ENCODE data around the gene PPIE.
"Not testable (repeated sequence)": the region's sequence is repeated elsewhere in the genome, so short reads cannot be mapped to it uniquely, and the experiment has no call there.

PPIE gene

GRCh38 chr1:39760074-39761008 lies 21.7 kb downstream of the PPIE start:
- no peak for DNase-seq

DNA sequence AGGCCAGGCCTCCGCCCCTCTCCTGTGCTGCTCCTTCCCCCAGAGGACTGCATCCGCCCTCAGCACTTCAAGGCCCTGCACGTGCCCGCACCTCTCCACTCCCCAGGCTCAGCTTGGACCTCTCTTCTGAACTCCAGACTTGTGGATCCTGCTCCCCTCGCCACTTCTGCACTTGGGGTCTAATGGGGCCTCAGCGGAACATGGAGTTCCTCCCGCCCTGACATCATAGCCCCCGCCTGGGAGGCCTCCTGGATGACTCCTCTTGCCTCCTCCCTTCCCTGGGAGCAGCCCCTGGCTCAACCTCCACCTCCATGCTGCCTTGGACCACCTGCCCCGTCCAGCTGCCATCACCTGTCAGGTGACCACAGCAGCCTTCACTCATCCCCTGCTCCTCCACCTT lies 22.3 kb downstream of the PPIE start:
- no peak for DNase-seq

DNA sequence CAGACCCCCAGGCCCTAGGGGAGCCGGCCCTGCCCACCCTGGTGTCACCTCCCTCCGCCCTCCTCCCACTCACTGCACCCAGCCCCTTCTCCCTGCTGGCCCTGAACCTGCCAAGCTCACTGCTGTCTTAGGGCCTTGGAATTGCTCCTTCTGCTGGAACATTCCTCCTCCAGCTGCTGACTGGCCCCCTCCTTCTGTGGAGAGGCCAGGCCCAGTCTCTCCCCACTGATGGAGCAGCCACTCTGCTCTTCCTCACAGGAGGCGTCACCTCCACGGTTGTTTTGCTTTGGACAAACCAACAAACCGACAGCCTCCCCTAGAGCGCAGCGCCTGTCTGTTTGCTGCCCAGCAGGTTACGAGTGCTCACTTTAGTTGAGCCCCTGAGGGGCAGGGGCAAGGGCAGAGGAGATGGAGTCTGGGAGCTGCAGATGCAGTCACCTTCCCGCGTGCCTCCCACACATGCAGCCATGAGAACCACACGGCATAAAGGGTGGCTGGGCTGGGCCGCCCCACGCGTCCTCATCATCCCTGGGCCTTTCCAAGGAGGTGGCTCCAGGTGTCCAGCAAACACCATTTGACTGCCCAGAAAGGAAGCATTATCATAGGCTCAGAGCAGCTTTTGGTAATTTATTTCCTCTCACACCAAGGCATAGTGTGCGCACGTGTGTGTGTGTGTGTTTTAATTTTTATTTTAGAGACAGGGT lies 23.0 kb downstream of the PPIE start:
- no peak for DNase-seq

GRCh38 chr1:39762550-39763540 lies 24.2 kb downstream of the PPIE start:
- no peak for DNase-seq

DNA sequence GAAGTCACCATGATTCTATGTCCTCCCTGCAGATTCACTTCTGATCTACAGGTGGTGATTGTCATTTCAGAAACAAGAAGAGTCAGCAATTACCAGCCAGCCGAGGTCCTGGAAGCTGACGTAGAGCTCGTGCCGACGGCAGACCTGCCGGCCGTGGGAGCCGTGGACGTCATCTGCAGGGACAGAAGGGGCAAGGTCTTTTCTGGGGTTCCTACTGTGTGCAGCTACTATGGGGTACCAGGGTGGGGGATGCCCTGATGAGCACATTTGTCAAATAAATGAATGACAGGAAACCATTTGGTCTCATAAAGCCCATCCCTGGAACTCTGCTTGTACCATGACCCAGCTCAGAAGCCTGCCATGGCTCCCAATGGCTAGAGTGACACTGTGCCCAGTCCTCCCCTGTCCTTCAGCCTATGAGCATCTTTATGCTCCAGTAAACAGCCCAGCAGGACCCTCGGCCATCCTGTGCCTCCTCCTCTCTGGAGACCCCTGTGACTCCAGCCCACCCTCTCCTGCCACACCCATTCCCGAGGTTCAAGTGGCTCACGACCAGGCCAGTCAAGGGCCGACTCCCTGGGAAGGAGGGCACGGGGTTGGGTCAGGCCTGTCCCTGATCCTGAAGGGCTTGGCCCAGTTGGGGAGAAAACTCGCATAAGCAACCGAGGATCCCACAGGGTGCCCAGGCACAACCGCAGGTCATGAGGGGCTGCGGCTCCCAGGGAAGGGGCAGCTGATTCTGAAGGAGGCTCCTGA lies 25.1 kb downstream of the PPIE start:
- DNase-seq, result not testable (repeated sequence)

DNA sequence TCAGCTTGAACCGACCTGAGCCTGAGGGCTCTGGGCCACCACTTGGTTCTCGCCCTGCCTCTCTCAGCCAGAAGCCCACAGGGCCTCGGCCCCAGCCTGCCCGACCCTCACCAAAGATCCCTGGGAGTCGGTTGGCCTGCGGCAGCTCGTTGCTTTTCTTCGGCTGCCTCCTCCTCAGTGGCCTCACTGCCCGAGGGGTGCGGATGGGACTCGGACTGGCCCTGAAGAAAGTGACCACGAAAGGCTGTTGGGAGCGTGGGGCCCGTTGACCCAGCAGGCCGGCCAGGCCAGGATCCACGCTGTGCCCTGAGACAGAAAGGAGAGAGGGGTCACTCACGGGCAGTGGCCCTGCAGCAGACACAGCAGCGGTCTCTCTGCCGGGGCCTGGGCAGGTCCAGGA lies 25.8 kb downstream of the PPIE start:
- not testable (repeated sequence) for DNase-seq

DNA sequence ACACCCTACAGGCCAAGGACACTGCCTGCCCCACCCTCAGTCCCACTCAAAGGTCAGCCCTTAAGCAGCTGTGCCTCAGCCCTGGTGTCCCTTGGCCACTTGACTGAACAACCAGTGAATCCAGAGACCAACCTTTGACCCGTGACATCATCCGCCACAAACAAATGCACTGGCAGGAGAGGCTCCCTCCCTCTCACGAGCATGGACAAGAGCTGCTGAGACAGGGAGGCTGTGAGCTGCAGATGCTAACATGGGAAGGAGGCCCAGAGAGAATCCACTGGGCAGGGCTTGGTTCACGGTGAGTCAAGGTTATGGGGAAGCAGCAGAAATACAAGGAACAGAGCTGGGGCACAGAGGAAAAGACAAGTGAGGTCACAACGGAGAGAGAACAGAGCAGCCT lies 27.8 kb downstream of the PPIE start:
- not testable (repeated sequence) for DNase-seq

- not testable (repeated sequence) for DNase-seq
Measured at GRCh38 chr1:39769502-39769901, 30.8 kb downstream of the PPIE start.

- DNase-seq, result not testable (repeated sequence)
Measured at GRCh38 chr1:39770100-39771021, 31.7 kb downstream of the PPIE start.

- DNase-seq, result not testable (repeated sequence)
Measured at GRCh38 chr1:39771022-39771532, 32.4 kb downstream of the PPIE start, which contains the start of gene OXCT2. TSS of gene OXCT2 (minus strand) at chr1:39771348. CDS start at chr1:39771255, 93 bp downstream.

DNA sequence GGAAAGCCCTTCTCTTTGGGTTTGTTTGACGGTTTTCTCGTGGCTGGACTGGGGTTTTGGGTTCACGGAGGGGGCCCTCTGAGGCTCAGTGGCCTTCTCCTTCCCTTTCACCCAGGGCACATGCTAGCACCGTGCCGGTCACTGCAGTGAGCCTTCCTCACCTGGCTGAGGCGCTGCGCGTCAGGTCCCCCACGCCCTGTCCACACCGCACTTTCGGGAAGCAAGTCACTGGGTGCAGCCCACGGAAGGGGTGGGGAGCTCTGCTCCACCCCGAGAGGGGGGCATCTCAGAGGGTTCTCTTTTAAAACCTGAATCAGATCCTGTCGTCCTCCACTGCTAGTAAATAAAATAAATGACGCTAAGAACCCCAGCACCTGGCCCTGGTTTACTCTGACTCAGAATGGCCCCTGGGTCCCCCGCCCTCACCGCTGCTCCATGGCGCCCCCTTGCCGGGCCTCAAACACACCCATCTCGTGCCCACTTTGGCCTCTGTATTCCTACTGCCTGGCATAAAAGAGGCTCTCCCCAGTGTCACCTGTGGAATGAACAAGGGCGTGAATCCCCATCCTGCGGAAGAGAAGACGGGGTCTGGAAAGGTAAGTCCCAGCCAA lies 34.8 kb downstream of the PPIE start:
- DNase-seq, result not testable (repeated sequence)

DNA sequence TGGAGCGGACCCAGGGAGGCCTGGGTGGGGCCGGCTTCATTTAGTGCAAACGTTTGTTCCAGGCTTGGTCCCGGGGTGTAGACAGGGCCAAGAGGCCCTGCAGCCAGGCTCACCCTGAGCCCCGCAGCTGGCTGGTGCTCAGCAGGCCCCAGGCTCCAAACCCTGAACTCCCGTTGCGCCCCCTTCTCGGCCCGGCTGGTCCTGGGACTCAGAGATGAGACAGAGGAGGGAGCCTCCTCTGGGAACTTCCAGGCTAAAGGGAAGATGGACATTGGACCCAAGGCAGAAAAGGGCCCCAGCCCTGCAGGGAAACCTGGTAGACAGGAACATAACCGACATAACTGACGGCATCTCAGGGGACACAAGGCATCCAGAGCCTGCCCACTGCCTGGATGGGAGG lies 36.5 kb downstream of the PPIE start:
- not testable (repeated sequence) for DNase-seq

DNA sequence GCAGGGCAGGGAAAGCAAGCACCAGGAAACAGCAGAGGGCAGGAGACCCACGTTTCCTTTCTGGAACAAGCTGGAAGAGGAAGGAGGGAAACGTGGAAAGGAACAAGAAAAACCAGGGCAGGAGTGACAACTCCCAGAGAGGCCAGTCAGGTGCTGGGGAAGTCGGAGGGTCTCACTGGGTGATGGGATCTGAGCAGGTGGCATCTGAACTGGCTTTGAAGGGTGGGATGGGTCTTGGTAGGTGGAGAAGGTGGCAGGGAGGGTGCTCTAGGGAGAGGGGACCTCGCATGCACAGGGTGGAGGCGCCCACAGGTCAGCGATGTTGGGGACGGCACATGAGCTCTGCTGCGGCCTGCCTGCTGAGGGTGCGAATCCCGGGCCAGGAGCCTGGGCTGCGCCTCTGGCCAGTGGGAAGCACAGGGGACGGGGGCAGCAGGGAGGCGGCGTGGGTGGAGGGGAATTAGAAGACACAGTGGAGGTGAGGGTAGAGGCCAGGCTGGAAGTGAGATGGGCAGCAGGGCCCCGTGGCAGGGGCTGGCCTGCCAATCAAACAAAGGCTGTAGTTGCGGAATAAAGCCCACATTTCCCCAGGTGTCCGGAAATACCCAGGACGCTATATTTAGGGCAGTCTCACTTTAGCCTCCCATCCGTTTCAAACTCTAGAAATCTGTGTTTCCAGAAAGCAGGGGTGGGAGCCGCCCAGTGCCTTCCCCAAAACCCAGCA lies 37.2 kb downstream of the PPIE start:
- DNase-seq, result not testable (repeated sequence)

- DNase-seq, result no peak
Measured at GRCh38 chr1:39776400-39776713, 37.7 kb downstream of the PPIE start.

GRCh38 chr1:39776886-39777285 lies 38.2 kb downstream of the PPIE start:
- DNase-seq, result no peak

GRCh38 chr1:39777306-39777705 lies 38.6 kb downstream of the PPIE start:
- DNase-seq, result no peak

DNA sequence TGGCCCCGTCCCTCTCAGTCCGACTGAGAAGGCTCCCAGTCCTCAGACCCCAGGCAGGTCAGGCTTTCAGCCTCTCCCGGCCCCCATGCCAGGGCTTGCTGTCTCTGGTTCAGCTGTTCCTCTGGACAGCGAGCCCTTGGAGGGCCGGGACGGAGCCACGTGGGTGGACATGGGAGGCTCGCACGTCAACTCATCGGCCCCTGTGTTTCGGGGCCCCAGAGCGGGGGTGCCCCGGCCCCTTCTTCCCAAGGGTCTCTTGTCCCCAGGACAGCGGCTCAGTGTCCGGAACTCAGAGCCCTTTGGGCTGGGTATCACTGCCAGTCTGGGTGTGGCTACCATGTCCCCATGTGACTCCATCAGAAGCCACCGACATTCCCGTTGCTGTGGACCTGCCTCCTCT lies 39.2 kb downstream of the PPIE start:
- DNase-seq, result not testable (repeated sequence)

DNA sequence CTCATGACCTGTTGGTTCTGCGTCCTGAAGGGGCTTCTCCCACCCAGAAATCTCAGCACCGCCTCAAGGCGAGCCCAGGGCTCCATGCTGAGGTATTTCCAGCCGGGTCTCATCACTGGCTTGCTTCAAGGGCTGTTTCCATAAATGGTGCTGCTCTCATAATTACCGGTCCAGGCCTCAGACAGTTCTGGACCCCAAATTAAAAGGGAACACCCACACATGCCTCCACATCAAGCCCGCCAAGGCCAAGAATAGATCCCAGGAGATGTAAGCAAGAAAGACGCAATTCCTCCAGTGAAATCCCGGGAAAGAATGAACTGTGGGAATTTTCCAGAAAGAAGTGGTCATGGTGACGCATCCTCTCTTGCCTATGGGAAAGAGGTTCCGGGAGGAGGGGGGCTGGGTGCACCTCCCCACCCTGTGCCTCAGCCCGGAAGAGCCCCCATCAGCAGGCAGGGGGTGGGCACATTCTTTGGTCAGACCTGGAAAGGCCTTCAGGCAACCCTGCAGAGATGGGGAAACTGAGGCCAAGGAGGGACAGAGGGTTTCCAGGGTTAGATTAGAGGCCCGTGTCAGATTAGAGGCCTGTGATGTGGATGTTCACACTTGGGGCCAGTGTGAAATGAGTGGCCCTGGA lies 39.9 kb downstream of the PPIE start:
- not testable (repeated sequence) for DNase-seq

- DNase-seq, result no peak
Measured at GRCh38 chr1:39779137-39779536, 40.5 kb downstream of the PPIE start.

All from kidney glomerular epithelial cell (primary cell).